ENCODE results near the gene TSKU.

The TSKU gene

GRCh38 chr11:76808996-76809395 is 25.8 kb downstream of the TSKU start:
- Histone ChIP-seq H3K27me3 (ENCODE audit: insufficient read depth, low read length, poor library complexity) (no peaks in the 10 kb centered on the region), H3K9ac (ENCODE audit: low read depth, low read length) (no peak overlapping the region), H3K36me3 (ENCODE audit: insufficient read depth, low read length) (no peaks in the 10 kb centered on the region), H3K4me2 (ENCODE audit: insufficient read depth, low read length) (no peak overlapping the region), H3K4me1 (ENCODE audit: insufficient read depth, low read length) (0 out of 2 replicates have a peak, but pooled peaks cover 4% of the 10 kb centered on the region), H3K79me2 (ENCODE audit: insufficient read depth, low read length) (no peaks in the 10 kb centered on the region), H4K20me1 (ENCODE audit: insufficient read depth, low read length) (0 out of 2 replicates have a peak, but pooled peaks cover 2% of the 10 kb centered on the region), H3K4me3 (ENCODE audit: low read depth in 1 of 2, low read length in 2 of 2) (no peak overlapping the region), H3K9me3 (ENCODE audit: insufficient read depth, low read length, severe bottlenecking) (no peaks in the 10 kb centered on the region), H2AFZ (ENCODE audit: low read depth, low read length) (no peak overlapping the region), H3K27ac (ENCODE audit: low read length) (no peak overlapping the region)
- ATAC-seq (ENCODE audit: insufficient read depth, low read depth) (no peak), DNase-seq (no peak)
- TF ChIP-seq EZH2 (IDR thresholded peaks at IDR 0.05; ENCODE audit: borderline replicate concordance, low read depth, low read length, severe bottlenecking) (no peak), CTCF (IDR thresholded peaks at IDR 0.05; ENCODE audit: borderline replicate concordance, extremely low read depth, low read length, poor library complexity, severe bottlenecking) (no peak)

GRCh38 chr11:76810151-76810853 is 27.1 kb downstream of the TSKU start:
- no peak overlapping the region for H3K4me3 ChIP-seq (ENCODE audit: low read depth in 1 of 2, low read length in 2 of 2)
- no peaks in the 10 kb centered on the region for H4K20me1 ChIP-seq (ENCODE audit: insufficient read depth, low read length)
- H3K9ac ChIP-seq (ENCODE audit: low read depth, low read length), result no peak overlapping the region
- peak; percentile 30 for DNase-seq
- peaks cover 3% of the 10 kb centered on the region for H3K9me3 ChIP-seq (ENCODE audit: insufficient read depth, low read length, severe bottlenecking)
- no peak for TF ChIP-seq EZH2 (IDR thresholded peaks at IDR 0.05; ENCODE audit: borderline replicate concordance, low read depth, low read length, severe bottlenecking)
- TF ChIP-seq CTCF (IDR thresholded peaks at IDR 0.05; ENCODE audit: borderline replicate concordance, extremely low read depth, low read length, poor library complexity, severe bottlenecking), result peak; percentile 62
- no peaks in the 10 kb centered on the region for H3K36me3 ChIP-seq (ENCODE audit: insufficient read depth, low read length)
- ATAC-seq (ENCODE audit: insufficient read depth, low read depth), result peak; percentile 44; the same call in 2 of the 3 replicates
- H3K4me2 ChIP-seq (ENCODE audit: insufficient read depth, low read length), result no peak overlapping the region
- H3K27me3 ChIP-seq (ENCODE audit: insufficient read depth, low read length, poor library complexity), result no peaks in the 10 kb centered on the region
- no peaks in the 10 kb centered on the region for H3K79me2 ChIP-seq (ENCODE audit: insufficient read depth, low read length)
- no peak overlapping the region for H3K27ac ChIP-seq (ENCODE audit: low read length)
- H3K4me1 ChIP-seq (ENCODE audit: insufficient read depth, low read length), result no peaks in the 10 kb centered on the region
- H2AFZ ChIP-seq (ENCODE audit: low read depth, low read length), result no peak overlapping the region

GRCh38 chr11:76811259-76811658 is 28.1 kb downstream of the TSKU start:
- H3K4me3 ChIP-seq (ENCODE audit: low read depth in 1 of 2, low read length in 2 of 2), result no peak overlapping the region
- no peak overlapping the region for H3K4me2 ChIP-seq (ENCODE audit: insufficient read depth, low read length)
- no peak overlapping the region for H3K9ac ChIP-seq (ENCODE audit: low read depth, low read length)
- DNase-seq, result no peak
- H3K9me3 ChIP-seq (ENCODE audit: insufficient read depth, low read length, severe bottlenecking), result peaks cover 11% of the 10 kb centered on the region
- H3K4me1 ChIP-seq (ENCODE audit: insufficient read depth, low read length), result no peaks in the 10 kb centered on the region
- TF ChIP-seq CTCF (IDR thresholded peaks at IDR 0.05; ENCODE audit: borderline replicate concordance, extremely low read depth, low read length, poor library complexity, severe bottlenecking) (no peak), EZH2 (IDR thresholded peaks at IDR 0.05; ENCODE audit: borderline replicate concordance, low read depth, low read length, severe bottlenecking) (no peak)
- H4K20me1 ChIP-seq (ENCODE audit: insufficient read depth, low read length), result no peaks in the 10 kb centered on the region
- no peaks in the 10 kb centered on the region for H3K27me3 ChIP-seq (ENCODE audit: insufficient read depth, low read length, poor library complexity)
- no peaks in the 10 kb centered on the region for H3K79me2 ChIP-seq (ENCODE audit: insufficient read depth, low read length)
- no peak overlapping the region for H3K27ac ChIP-seq (ENCODE audit: low read length)
- H2AFZ ChIP-seq (ENCODE audit: low read depth, low read length), result no peak overlapping the region
- ATAC-seq (ENCODE audit: insufficient read depth, low read depth), result no peak
- H3K36me3 ChIP-seq (ENCODE audit: insufficient read depth, low read length), result no peaks in the 10 kb centered on the region
